Ovary (tissue), 9 donors: ENCODE measurements around the gene ZNF322. TPM values are rescaled to one million over a fixed set of nuclear protein-coding genes. Genes with fewer than 3 reads are reported as not detected.

Source experiments
- DNase-seq, 5 donors: peaks; one replicate each; pipeline ENCODE4 v3.0.0-alpha.2; 2019 to 2020
- H3K27ac ChIP-seq, 2 donors: fragments of 200-600 bp; one replicate each; pipeline versions ENCODE4 v1.5.1 to v1.8.0; 2019 to 2022
- H3K27me3 ChIP-seq: fragments of 200-600 bp; one replicate; pipeline ENCODE4 v1.8.0; 2022
- H3K36me3 ChIP-seq: fragments of 200-600 bp; sonication (generic); one replicate; pipeline ENCODE4 v1.5.1; 2019
- H3K4me1 ChIP-seq: one replicate; pipeline ENCODE4 v1.8.1; 2013; ENCODE audit warnings: mild to moderate bottlenecking, moderate library complexity; ENCODE audit not compliant: insufficient read depth
- H3K4me3 ChIP-seq: fragments of 200-600 bp; sonication (generic); one replicate; pipeline ENCODE4 v1.5.1; 2017
- H3K9me3 ChIP-seq, 2 donors: fragments of 200-600 bp in 1 of 2; sonication (generic) in 1 of 2; one replicate each; pipeline versions ENCODE4 v1.5.1 to v1.8.1; 2013 to 2019; ENCODE audit warnings: mild to moderate bottlenecking in 1 of 2, moderate library complexity in 1 of 2
- EP300 ChIP-seq: sonication (generic); formaldehyde crosslinking; IDR thresholded peaks from one replicate; pipeline ENCODE4 v1.6.1; 2017; ENCODE audit warnings: antibody characterized with exemption
- POLR2A ChIP-seq: fragments of 450-650 bp; IDR thresholded peaks from one replicate; pipeline ENCODE4 v1.6.1; 2017; ENCODE audit warnings: antibody characterized with exemption, mild to moderate bottlenecking, moderate library complexity
- WGBS, 3 donors: extraction: QIAGEN DNeasy Blood & Tissue Kit in 1 of 3; methylation state at CpG; one replicate each; pipeline versions ENCODE4 v1.1.5 to v1.1.7; 2013 to 2017; 5-methylcytosine and 5-hydroxymethylcytosine counted together
- intact Hi-C, 4 donors: fragments of 100-400 bp; cut with DNase I; formaldehyde crosslinking; loops; one replicate each; pipeline versions ENCODE4 v1.11.0 to v1.15.1; 2022 to 2023
- polyA plus RNA-seq, 2 donors: library from polyadenylated mRNA; stranded (reverse); fragments of 200-250 nt in 1 of 2; fragments of 350-450 nt in 1 of 2; fragmentation: Illumina TruSeq in 1 of 2; extraction: RNeasy Lipid Tissue Mini Kit (QIAGEN cat#74804) in 1 of 2; gene quantifications; one replicate each; pipeline ENCODE4 v1.2.3, GENCODE V29; 2013 to 2014
- total RNA-seq, 7 donors: library from RNA; depleted of rRNA in 2 of 7; stranded (reverse); fragments of >200 nt in 2 of 7; fragmentation: NEBNext Ultra II Directional in 3 of 7; extraction: Animal tissue kit (Norgen Biotek cat#: 25700) in 3 of 7; gene quantifications; one replicate each; pipeline versions ENCODE4 v1.1.0 to v1.2.4, GENCODE V29; 2016 to 2023
- TF ChIP-seq, protein P1 (sequence below), 3 donors: fragments of 450-650 bp in 2 of 3; fragments of 200-600 bp in 1 of 3; IDR thresholded peaks; one replicate each; pipeline versions ENCODE4 v1.5.1 to v1.8.0; 2016 to 2022; ENCODE audit warnings: antibody characterized with exemption in 3 of 3, mild to moderate bottlenecking in 1 of 3
- donor health status: DM: no; HTN: no; CAD: no; lungs with moderate emphysema.
- donor health status: DM: no; HTN: no; CAD: no.
- donor health status: Bipolar disorder and iron deficiency.
- donor health status: DM: yes; HTN: yes; CAD: no.
- donor health status: DM: no; HTN: no; CAD: no.
- donor health status: DM: yes; HTN: yes; CAD: no.

ZNF322 gene
- total and polyA plus RNA-seq, 9 donors = 14.2 to 41.2 (median 29.3) TPM

DNA sequence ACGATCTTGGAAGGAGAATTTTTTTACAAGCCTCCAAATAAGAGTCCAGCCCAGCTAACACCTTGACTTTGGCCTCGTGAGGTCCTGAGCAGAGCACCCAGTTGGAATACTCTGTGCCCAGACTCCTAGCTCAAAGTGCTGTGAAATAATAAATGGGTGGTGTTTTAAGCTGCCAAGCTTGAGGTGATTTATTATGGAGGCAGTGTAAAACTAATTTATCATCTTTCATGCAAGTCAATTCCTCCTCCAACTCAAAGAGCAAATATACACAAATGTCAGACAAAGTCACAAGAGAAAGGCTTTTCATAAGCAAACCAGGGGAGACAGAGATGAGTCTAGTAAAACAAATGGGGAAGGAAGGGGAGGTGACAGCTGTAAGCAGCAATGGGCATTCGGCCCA is 50.1 kb downstream of the ZNF322 start:
- H3K4me1 ChIP-seq = no peaks in the 10 kb centered on the region
- no peak for DNase-seq
- no peaks in the 10 kb centered on the region for H3K27me3 ChIP-seq
- TF ChIP-seq POLR2A (no peak), EP300 (no peak)
- TF ChIP-seq, protein P1, sequence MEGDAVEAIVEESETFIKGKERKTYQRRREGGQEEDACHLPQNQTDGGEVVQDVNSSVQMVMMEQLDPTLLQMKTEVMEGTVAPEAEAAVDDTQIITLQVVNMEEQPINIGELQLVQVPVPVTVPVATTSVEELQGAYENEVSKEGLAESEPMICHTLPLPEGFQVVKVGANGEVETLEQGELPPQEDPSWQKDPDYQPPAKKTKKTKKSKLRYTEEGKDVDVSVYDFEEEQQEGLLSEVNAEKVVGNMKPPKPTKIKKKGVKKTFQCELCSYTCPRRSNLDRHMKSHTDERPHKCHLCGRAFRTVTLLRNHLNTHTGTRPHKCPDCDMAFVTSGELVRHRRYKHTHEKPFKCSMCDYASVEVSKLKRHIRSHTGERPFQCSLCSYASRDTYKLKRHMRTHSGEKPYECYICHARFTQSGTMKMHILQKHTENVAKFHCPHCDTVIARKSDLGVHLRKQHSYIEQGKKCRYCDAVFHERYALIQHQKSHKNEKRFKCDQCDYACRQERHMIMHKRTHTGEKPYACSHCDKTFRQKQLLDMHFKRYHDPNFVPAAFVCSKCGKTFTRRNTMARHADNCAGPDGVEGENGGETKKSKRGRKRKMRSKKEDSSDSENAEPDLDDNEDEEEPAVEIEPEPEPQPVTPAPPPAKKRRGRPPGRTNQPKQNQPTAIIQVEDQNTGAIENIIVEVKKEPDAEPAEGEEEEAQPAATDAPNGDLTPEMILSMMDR (IDR thresholded peaks at IDR 0.05) = no peak
- H3K27ac ChIP-seq = no peak overlapping the region
- no peak overlapping the region for H3K4me3 ChIP-seq
- intact Hi-C loops = loop anchor here in 1 of 4 donors (5.0 kb wide), 1 partner anchor 468 kb away; no protein-coding TSS in a partner anchor
- no peaks in the 10 kb centered on the region for H3K36me3 ChIP-seq
- H3K9me3 ChIP-seq = no peaks in the 10 kb centered on the region
- 69 to 74% (median 71%) methylated on average over 3 of the region's 3 CpGs for WGBS, 3 donors

- TF ChIP-seq POLR2A (no peak), EP300 (no peak)
- TF ChIP-seq, protein P1 (IDR thresholded peaks at IDR 0.05) = no peak
- DNase-seq = no peak
- intact Hi-C loops = loop anchor here in 1 of 4 donors (5.0 kb wide), 1 partner anchor 470 kb away; no protein-coding TSS in a partner anchor
These were observed 51.9 kb downstream of the ZNF322 start for GRCh38 chr6:26607434-26608230.

DNA sequence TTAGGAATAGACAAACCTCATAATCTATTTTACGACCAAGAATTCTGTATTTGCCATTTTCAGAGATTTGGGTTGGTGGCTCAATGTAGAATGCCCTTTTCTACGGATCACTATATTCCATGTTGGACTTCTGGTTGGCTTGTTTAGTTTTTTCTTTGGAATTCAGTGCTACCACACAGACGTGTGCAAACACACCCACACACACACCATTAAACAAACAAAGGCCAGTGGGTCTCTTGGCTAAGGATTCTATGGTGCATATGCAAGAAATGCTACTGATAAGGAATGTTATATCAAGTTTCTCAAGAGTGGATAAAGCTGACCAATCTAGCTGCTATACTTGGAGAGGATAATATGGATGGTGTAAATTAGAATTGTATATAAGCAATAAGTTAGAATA is 54.7 kb downstream of the ZNF322 start:
- TF ChIP-seq POLR2A (no peak), EP300 (no peak)
- TF ChIP-seq, protein P1 (IDR thresholded peaks at IDR 0.05) = no peak
- no peak for DNase-seq
- intact Hi-C loops = loop anchor here in 2 of 4 donors (5.0 kb wide), 2 partner anchors 473 to 1332 kb away; no protein-coding TSS in a partner anchor
- H3K36me3 ChIP-seq = no peaks in the 10 kb centered on the region
- no peaks in the 10 kb centered on the region for H3K4me1 ChIP-seq
- no peak overlapping the region for H3K27ac ChIP-seq
- WGBS, 3 donors = 62 to 70% (median 67%) methylated on average over 3 of the region's 3 CpGs
- H3K27me3 ChIP-seq = no peaks in the 10 kb centered on the region
- no peak overlapping the region for H3K4me3 ChIP-seq
- H3K9me3 ChIP-seq = no peaks in the 10 kb centered on the region

More at GRCh38 chr6:26607434-26608230, 51.9 kb downstream of the ZNF322 start:
- no peak overlapping the region for H3K27ac ChIP-seq
- H3K27me3 ChIP-seq = no peaks in the 10 kb centered on the region
- H3K9me3 ChIP-seq = no peaks in the 10 kb centered on the region
- H3K36me3 ChIP-seq = no peaks in the 10 kb centered on the region
- H3K4me1 ChIP-seq = no peaks in the 10 kb centered on the region
- 43 to 51% (median 47%) methylated on average over 7 of the region's 7 CpGs for WGBS, 3 donors
- H3K4me3 ChIP-seq = no peak overlapping the region

GRCh38 chr6:26604026-26604425 is 55.5 kb downstream of the ZNF322 start:
- intact Hi-C loops = loop anchor here in 1 of 4 donors (5.0 kb wide), 1 partner anchor 1332 kb away; no protein-coding TSS in a partner anchor
- TF ChIP-seq EP300 (no peak), POLR2A (no peak)
- TF ChIP-seq, protein P1 (IDR thresholded peaks at IDR 0.05) = no peak
- no peak overlapping the region for H3K27ac ChIP-seq
- DNase-seq = no peak
- no peak overlapping the region for H3K4me3 ChIP-seq
- no peaks in the 10 kb centered on the region for H3K36me3 ChIP-seq
- H3K9me3 ChIP-seq = no peaks in the 10 kb centered on the region
- H3K27me3 ChIP-seq = no peaks in the 10 kb centered on the region
- no peaks in the 10 kb centered on the region for H3K4me1 ChIP-seq
- WGBS, 3 donors = 65 to 75% (median 67%) methylated on average over 3 of the region's 3 CpGs
